GM18526 (cell line): ENCODE measurements around the gene MTMR12.

Experiments used
- POLR2A ChIP-seq: IDR thresholded peaks from 3 replicates; pipeline ENCODE4 v1.6.1; 2011; ENCODE audit not compliant: insufficient read length; ENCODE audit errors: extremely low read depth

The MTMR12 gene

DNA sequence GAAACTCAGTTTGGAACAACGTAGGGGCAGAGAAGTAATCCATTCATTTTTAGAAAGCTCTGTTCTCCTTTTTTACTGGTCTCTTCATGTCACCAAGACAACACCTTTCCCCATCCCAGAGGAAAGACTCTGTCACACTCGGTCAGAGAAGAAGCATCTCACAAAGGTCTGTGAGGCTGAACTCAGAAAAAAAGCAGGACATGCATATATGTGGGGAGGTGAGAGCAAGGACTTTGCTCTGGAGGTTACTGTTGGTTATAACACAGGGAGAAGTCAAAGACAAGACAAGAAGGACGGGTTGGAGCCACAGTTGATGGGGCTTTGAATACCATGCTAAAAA lies 19.2 kb upstream of the MTMR12 start:
- TF ChIP-seq POLR2A: no peak

DNA sequence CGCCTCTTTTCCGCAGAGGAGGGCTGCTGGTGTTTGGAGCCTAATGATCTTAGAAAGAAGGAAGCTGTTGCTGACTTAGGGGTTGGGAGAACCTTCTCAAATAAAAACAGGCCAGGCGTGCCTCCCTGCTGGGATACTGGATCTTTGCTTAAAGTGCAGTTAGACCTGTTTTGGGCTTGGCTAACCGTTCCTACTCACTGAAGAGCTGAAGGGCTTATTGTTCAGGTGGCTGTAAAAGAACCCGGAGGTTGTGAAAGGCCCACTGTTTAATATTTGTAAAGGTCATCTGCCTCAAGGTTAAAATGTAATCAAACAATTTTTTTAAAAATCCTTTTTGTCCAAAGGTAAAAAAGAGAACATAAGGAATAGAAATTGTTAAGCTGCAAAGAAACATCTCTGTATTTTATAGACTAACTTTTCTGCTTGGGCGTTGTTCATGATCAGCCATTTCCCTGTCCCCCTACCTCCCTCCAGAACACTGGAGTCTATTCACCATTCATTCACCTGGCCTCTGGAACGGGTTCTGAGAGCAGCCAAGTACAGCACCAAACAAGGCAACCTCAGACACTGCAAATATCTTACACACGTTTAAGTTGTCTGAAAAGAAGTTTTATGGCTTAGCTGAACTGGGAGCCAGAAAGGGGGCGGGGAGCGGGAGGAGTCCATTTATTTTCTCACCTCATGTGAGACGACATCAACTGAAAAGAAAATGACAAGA lies 18.6 kb upstream of the MTMR12 start:
- no peak for TF ChIP-seq POLR2A

DNA sequence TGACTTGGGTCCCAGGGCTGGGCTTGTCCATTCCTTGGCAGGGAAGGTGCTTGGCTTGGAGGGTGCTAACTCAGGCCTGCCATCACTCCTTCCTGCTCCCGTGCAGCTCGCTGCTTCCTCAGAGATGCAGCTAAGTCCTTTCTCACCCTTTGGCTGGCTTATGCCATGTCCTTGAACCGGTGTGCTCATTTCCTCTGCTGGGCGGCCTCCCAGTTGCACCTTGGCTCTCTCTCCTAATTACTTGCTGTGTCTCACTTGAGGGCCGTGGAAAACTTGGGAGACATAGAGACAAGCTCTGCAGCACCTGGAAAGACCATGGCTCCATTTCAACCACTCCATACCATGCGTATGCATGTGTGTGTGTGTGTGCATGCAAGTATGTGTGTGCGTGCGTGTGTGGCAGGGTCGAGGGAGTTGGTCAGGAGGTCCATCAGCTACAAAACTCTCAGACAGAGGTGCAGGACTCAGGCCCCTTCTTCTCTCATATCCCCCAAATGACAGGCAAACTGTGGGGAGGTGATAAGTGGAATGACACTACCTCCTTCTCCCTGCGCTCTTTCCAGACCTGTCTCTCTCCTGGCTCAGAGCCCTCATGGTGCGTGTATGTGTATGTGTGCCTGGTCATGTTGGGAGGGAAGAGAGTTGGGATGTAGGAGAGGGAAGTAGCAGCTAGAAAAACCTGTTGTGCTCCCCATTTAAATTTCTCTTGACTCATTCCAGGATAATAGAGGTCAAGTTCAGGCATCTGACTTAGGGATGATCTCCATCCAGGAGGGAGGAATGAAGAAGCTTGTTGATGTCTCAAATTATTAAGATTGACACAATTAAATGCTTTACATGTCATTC lies 17.6 kb upstream of the MTMR12 start:
- TF ChIP-seq POLR2A: no peak

DNA sequence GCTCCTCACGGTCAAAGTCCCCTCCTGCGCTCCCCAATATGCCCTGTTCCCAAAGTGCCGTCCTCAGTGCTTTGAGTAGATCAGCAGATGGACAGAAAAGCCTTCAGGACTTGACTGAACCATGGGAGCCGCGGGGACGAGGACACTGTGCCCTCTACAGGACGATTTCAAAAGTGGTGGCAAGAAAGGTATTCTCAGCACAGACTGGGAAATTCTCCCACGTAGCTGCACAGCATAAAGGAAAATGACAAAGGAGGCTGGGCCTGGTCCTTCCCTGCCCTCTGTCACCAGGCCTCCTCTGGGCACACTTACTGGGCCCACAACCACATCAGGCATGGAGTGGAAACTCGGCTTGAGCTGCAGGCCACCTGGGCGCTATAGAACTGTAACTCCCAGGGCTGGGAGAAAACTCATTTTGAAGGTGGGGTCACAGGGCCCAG lies 16.7 kb upstream of the MTMR12 start:
- TF ChIP-seq POLR2A: no peak

DNA sequence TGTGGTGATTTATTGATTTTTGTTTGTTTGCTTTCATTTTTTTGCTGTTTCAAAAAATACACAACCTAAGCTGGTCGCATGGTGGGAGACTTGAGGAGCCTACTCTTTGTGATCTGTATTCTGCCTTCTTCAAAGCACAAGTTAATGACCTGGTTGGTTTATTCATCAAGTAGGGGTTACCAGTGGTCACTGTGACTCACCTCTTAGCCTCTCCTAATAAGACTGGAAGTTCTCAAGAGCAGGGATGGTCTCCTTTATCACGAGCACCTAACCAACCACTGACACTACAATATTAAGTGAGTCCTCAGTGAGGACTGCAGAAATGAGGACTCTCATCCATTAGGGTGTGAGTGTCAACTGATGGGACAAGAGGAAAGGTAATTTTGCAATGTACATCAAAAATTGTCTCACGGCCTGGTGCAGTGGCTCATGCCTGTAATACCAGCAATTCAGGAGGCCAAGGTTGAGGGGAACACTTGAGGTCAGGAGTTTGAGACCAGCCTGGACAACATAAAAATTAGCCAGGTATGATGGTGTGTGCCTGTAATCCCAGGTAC lies 13.6 kb upstream of the MTMR12 start:
- no peak for TF ChIP-seq POLR2A

DNA sequence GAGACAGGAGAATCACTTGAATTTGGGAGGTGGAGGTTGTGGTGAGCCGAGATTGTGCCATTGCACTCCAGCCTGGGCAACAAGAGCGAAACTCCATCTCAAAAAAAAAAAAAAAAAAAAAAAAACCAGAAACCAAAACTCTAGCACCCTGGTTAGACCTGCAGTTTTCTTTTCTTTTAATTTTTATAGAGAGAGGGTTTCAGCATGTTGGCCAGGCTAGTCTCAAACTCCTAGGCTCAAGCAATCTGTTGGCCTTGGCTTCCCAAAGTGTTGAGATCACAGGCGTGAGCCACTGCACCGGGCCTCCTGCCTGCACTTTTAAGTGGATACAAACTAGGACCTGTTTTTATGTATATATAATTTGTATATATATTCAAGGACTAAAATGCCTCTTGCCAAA lies 12.9 kb upstream of the MTMR12 start:
- no peak for TF ChIP-seq POLR2A

DNA sequence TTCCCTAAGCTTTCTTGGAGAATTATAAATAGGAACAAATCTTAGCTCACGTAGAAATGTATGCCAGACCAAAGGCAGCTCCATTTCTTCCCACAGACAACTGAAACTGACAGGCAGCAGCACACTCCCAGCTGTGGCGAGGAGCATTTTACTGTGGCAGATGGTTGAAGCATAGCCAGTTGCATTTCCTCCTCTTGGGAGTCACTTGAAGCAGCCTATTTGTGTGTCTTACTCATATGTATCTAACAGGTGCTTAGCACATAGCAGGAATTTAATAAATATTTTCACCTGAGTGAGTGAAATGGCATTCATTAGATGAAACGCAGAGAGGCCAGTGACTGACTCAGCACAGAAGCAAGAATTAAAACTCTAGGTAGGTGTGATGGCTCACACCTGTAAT lies 12.3 kb upstream of the MTMR12 start:
- no peak for TF ChIP-seq POLR2A

DNA sequence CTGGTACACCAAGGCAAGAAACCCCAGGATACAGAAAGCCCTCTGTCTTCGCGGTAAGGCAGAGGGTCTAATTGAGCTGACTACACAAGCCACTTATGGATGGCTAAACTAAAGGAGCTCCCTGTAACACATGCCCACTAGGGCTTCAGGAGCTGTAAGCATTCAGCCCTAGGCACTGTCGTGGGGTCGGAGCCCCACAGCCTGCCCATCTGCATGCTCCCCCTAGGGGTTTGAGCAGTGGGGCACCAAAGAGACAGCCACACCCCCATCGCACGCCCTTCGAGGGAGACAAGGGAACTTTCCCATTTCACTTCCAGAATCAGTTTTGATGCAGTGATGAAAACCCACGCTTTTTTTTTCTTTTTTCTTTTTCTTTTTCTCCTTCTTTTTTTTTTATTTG lies 11.0 kb upstream of the MTMR12 start:
- no peak for TF ChIP-seq POLR2A

DNA sequence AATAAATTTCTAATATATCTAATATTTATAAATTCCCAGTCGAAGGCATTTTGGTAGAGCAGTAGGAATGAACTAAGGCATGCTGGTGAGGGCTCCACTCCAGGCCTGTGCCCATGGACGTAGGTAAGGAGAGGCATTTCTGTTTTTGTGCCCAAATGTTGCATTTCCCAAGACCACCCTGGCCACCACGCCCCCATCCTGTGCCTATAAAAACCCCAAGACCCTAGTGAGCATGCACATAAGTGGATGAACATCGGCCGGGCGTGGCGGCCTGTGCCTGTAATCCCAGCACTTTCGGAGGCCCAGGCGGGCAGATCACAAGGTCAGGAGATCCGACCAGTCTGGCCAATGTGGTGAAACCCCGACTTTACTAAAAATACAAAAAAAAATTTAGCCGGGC lies 10.1 kb upstream of the MTMR12 start:
- no peak for TF ChIP-seq POLR2A

DNA sequence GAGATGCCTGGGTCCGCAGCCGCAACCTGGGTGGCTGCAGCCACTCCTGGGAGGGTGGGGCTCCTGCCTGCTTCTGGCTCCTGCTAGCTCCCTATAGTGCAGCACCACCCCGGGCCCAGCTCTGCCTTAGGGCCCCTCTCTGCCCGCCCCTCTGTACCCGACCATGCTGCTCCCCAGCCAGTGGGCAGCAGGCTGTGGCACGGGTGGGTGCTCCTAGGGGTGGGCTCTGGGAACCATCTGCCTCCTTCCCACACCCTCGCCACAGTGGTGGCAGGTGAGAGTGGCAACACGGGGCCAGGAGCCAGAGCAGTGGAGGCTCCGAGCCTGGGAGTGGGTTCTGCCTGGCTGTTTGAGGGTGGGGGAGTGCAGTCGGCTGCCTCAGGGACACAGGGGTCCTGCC lies 7.8 kb upstream of the MTMR12 start:
- no peak for TF ChIP-seq POLR2A

DNA sequence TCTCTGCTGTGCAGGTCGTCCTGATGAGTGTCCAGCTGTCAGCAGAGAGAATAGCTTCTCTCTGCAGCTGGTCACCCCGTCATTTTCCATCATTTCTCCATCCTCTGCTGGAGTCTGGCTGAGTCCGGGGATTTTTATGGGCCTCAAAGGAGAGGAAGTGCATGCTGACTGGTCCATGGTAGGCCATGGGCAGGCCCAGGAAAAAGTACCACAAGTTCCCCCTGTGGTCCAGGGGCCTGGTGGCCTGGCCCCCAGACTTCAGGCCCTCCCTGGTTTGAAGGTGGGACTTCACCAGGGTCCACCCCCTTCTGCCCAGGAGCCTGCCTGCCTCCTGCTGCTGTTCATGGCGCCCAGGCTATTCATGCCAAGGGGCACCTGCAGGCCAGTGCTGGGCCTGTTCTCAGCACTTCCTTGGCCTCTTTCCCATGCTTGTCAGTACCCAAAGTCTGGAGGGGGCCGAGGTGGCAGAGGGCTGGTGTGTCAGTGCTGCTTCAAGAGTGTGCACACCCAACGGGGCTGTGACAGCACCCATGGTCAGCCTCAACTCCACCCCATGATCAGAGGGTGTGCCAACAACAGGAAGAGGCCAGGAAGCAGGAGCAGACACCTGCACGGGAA lies 7.3 kb upstream of the MTMR12 start:
- no peak for TF ChIP-seq POLR2A

DNA sequence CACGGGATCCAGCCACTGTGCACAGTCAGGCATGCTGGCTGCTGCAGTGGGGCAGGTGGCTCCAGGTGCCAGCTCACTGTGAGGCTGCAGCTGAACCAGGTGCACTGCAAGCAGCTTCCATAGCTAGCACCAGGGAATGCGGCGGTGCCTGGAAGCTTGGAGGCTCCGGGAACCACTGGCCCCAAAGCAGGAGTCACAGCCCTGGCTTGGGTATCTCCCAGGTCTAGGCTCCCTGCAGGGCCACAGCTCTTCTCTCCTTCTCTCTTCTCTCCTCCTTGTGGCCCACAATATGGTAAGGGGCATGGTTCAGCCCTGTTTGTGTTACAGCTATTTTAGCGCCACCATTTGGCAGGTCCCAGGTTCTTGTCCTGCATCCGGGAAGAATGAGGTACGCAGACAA lies 6.7 kb upstream of the MTMR12 start:
- no peak for TF ChIP-seq POLR2A

DNA sequence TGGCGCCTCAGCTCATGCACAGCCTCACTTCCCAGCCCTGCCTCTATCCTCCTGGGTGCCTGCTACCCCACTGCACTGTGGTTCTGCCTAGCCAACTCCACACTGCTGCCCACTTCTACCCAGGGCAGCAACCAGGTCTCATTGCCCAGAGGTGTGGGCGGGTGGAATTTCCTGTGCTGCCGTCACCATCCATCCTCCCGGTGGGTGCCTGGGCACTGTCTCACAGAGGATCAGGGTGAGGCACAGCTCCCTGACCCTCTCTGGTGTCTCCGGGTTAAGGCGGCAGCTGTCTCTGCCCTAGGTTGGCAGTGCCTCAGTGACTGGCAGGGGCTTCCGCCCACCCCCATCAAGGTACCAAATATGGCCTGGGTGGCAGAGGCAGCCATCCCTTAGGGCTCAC lies 4.3 kb upstream of the MTMR12 start:
- no peak for TF ChIP-seq POLR2A

DNA sequence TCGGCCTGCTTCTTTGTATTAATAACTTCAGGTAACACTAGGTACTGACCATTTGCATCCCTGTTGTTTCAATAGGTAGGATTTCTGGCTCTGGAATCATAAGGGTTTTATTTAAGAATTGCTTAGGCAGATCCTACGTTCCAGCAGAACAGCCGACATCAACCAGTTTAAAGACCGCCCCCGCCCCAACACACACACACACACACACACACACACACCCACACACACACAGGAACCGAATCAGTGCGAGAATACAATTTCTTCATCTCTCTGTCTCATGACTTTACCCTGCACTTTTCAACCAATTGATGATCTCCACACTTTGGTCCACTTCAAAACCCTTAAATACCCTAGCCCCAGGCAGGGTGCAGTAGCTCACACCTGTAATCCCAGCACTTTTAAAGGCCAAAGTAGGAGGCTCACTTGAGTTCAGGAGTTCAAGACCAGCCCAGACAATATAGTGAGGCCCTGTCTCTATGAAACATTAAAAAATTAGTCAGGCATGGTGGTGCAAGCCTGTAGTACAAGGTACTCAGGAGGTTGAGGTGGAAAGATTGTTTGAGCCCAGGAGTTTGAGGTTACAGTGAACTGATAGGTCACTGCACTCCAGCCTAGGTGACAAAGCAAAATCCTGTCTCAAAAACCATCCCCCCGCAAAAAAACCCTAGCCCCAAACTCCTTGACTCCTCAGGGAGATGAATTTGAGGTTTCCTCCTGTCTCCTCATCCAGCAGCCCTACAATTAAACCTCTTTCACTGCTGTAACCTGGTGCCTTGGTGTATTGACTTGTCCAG lies 2.7 kb upstream of the MTMR12 start:
- no peak for TF ChIP-seq POLR2A

DNA sequence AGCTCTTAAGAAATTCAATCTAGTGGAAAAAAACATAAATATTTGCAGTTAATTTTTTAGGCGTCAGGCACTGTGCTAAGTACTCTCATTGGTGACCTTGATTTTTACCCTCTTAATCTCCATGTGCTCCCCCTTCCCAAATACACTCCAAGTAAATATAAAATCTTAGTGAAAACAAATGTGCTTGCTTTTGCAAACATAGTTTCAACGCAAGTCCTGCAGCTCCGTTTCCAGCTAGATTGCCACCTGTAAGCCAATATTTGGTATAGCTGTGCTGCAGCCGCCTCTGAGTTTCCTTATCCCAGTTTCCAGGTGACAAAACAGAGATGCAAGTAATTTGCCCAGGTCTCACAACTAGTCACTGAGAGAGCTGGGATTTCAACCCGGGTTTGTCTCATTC lies 1.9 kb upstream of the MTMR12 start:
- TF ChIP-seq POLR2A: no peak

DNA sequence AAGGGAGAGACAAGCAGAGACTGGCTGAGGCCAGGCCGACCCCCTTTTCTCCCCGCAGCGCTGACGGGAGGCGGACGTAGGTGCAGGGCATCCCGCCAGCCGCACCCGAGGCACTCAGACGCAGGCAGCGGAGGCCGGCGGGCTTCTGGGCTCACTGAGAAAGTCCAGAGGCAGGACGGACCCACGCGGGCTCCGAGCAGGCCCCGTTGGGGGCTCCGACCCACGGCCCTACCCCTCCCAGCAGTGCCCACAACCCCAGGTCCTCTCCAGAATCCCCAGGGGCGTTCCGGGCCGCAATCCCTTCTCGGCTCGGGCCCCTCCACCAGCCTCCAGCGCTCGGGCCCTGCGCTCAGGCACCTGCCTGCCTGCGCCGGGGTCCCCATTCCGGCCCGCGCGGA lies 543 bp downstream of the MTMR12 start:
- no peak for TF ChIP-seq POLR2A
